Osteoblast (primary cell): ENCODE data around the gene STAC3. TPM values are rescaled to one million over a fixed set of nuclear protein-coding genes. Genes with fewer than 3 reads are reported as not detected.

ENCODE experiments used
- DNase-seq: peaks from one replicate; pipeline ENCODE4 v3.0.0; 2011; ENCODE audit warnings: low spot score, mixed read lengths; ENCODE audit not compliant: insufficient read length; ENCODE audit errors: missing footprints
- H2AFZ ChIP-seq: 2 replicates; pipeline ENCODE4 v1.6.0; 2011; ENCODE audit warnings: mild to moderate bottlenecking, low read length
- H3K27ac ChIP-seq: 2 replicates; pipeline ENCODE4 v1.5.1; 2011; ENCODE audit warnings: mild to moderate bottlenecking, low read depth, low read length, moderate library complexity
- H3K27me3 ChIP-seq: 2 replicates; pipeline ENCODE4 v1.6.0; 2012; ENCODE audit warnings: mild to moderate bottlenecking, control low read depth, inconsistent platforms, low read length, moderate library complexity; ENCODE audit not compliant: insufficient read depth
- H3K36me3 ChIP-seq: 2 replicates; pipeline ENCODE4 v1.5.1; 2011; ENCODE audit warnings: mild to moderate bottlenecking, low read length, control low read depth, moderate library complexity; ENCODE audit not compliant: insufficient read depth
- H3K4me1 ChIP-seq: 2 replicates; pipeline ENCODE4 v1.5.1; 2011; ENCODE audit warnings: mild to moderate bottlenecking, low read length, control low read depth, moderate library complexity; ENCODE audit not compliant: insufficient read depth
- H3K4me2 ChIP-seq: 2 replicates; pipeline ENCODE4 v1.6.0; 2011; ENCODE audit warnings: mild to moderate bottlenecking, low read length; ENCODE audit not compliant: insufficient read depth
- H3K4me3 ChIP-seq: fragments of 200-600 bp; sonication (generic); 3 replicates; pipeline ENCODE4 v1.5.1; 2012; ENCODE audit warnings: mild to moderate bottlenecking, low read length, inconsistent platforms; ENCODE audit not compliant: insufficient read depth
- H3K79me2 ChIP-seq: 2 replicates; pipeline ENCODE4 v1.6.0; 2012; ENCODE audit warnings: mild to moderate bottlenecking, low read length, control low read depth, inconsistent platforms; ENCODE audit not compliant: insufficient read depth
- H3K9me3 ChIP-seq: 2 replicates; pipeline ENCODE4 v1.5.1; 2011; ENCODE audit warnings: low read depth, low read length, control low read depth
- H4K20me1 ChIP-seq: 2 replicates; pipeline ENCODE4 v1.6.0; 2012; ENCODE audit warnings: mild to moderate bottlenecking, low read length, control low read depth; ENCODE audit not compliant: insufficient read depth
- total RNA-seq: library from RNA; depleted of rRNA; stranded (reverse); fragments of >200 nt; gene quantifications from 2 replicates; pipeline ENCODE4 v1.2.3, GENCODE V29; 2012
- TF ChIP-seq, protein P1 (sequence below): IDR thresholded peaks from 2 replicates; pipeline ENCODE4 v1.5.1; 2011; ENCODE audit warnings: mild to moderate bottlenecking, low read depth, low read length, moderate library complexity; ENCODE audit errors: extremely low read depth

Gene STAC3
- total RNA-seq, 1 donor: 0.36 TPM

DNA sequence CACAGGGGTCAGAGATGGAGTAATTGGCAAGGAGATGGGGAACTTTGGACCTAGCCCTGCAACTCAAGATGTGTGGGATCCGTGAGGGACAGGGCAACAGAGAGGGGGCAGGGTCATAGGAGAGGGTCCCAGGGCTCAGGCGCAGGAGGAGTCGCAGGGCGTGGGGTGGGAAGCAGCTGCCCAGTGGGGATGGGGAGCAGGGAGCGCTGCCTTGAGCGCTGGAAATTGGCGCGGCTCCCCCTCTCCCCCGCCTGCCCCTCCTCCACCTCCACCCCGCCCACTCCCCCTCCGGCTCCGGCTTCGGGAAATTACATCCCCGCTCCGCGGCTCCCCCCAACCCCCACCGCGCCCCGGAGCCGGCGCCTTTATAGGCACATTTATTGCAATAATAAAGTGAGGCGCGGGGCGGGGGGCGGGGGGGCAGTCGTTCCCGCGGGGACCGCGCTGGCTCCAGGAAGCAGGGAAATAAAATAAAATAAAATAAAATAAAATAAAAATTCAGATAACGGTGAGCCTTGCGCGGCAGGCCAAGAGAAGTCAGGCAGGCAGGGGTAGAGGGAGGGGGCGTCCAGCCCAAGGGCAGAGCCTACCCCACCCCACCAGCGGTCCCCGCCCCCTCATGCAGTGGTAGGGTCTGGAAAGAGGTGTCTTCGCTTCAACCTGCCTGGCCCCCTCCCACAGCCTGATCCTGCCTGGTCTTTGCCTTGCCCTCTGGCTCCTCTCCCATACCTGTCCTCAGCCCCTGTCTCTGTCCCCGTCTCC, 30.8 kb downstream of the STAC3 start:
- Histone ChIP-seq H3K4me1 (peaks cover 14% of the 10 kb centered on the region), H4K20me1 (peaks cover 21% of the 10 kb centered on the region), H2AFZ (no peak overlapping the region), H3K4me3 (no peak overlapping the region), H3K27me3 (peaks cover 55% of the 10 kb centered on the region), H3K9me3 (no peaks in the 10 kb centered on the region), H3K36me3 (no peaks in the 10 kb centered on the region), H3K4me2 (no peak overlapping the region), H3K79me2 (no peaks in the 10 kb centered on the region), H3K27ac (no peak overlapping the region)
- TF ChIP-seq, protein P1, sequence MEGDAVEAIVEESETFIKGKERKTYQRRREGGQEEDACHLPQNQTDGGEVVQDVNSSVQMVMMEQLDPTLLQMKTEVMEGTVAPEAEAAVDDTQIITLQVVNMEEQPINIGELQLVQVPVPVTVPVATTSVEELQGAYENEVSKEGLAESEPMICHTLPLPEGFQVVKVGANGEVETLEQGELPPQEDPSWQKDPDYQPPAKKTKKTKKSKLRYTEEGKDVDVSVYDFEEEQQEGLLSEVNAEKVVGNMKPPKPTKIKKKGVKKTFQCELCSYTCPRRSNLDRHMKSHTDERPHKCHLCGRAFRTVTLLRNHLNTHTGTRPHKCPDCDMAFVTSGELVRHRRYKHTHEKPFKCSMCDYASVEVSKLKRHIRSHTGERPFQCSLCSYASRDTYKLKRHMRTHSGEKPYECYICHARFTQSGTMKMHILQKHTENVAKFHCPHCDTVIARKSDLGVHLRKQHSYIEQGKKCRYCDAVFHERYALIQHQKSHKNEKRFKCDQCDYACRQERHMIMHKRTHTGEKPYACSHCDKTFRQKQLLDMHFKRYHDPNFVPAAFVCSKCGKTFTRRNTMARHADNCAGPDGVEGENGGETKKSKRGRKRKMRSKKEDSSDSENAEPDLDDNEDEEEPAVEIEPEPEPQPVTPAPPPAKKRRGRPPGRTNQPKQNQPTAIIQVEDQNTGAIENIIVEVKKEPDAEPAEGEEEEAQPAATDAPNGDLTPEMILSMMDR: no peak
- DNase-seq: no peak

DNA sequence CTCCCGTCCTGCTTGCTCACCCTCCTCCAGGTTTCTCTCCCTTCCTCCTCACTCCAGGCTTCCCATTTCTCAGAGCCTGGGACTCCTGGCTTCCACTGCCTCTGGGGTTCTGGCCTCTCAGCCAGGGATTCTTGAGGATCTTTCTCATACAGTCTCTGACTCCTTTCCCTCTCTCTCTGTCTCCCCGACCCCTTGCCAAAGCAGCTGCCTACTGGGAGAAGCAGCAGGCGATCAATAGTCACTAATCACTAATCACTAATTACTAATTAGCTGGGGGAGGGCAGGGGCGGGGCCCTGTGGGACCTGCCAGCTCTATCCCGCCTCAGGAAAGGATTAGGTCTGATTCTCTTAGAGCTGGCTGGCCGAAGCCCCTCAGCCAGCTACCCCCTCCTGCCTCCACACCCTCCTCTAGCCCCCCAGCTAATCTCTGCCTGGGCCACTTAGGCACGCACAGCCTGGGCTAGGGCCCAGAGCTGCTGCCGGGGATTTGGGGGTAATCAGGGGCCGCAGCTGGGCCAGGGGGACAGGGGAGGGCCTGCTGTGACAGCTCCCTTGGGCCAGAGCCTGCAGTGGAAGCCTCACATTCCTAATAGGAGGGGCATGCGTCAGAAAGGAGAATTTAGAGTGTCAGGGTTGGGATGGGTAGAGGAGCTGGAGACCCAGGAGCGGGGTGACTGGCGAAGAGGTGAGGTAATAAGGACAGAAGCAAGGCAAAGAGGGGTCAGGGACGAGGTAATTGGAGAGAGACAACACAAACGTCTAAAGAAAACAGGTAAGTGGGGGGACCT, 31.6 kb downstream of the STAC3 start:
- Histone ChIP-seq H3K4me3 (no peak overlapping the region), H2AFZ (no peak overlapping the region), H3K4me2 (no peak overlapping the region), H3K9me3 (no peaks in the 10 kb centered on the region), H3K27ac (no peak overlapping the region), H4K20me1 (peaks cover 28% of the 10 kb centered on the region), H3K79me2 (no peaks in the 10 kb centered on the region), H3K36me3 (no peaks in the 10 kb centered on the region), H3K4me1 (peaks cover 14% of the 10 kb centered on the region), H3K27me3 (peaks cover 61% of the 10 kb centered on the region)
- DNase-seq: no peak
- TF ChIP-seq, protein P1: no peak

DNA sequence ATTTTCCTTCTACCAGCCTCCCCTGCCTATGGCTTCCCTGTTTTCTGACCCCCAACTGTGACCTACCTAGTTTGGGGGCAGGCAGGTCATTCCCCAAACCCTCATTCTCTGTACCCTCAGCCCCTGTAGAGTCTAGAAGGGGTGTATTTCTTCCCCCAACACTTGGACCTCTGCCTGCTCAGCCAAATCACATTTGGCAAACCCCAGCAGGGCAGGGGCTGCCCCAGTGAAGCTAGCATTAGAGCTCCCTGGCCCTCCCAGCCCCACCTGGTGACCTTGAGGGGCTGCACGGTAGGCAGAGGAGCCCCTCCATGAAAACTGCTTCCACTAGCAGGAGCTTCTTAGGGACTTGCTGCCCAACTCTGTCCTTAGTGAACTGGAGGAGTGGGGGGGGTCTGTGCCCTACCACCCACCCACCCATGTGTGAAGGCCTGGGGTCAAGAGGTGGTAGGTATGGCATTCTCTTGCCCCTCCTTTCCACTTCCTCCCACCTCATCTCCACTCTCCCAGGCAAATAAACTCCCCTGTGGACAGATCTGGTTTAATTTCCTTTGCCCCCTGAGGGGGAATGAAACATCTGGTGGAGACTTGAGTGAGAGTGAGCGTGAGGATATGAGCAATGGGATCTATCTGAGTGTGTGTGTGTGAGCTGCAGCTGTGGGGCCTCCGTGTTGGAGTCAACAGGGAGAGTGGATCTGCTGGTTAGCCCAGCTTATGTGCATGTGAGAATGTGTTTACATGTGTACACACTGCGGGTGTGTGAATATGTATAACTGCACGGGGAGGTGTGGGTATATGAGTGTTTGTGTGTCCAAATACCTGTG, 32.7 kb downstream of the STAC3 start:
- Histone ChIP-seq H3K79me2 (no peaks in the 10 kb centered on the region), H3K4me3 (no peak overlapping the region), H2AFZ (no peak overlapping the region), H3K4me2 (no peak overlapping the region), H3K36me3 (peaks cover 10% of the 10 kb centered on the region), H3K9me3 (no peaks in the 10 kb centered on the region), H3K4me1 (peaks cover 14% of the 10 kb centered on the region), H4K20me1 (peaks cover 39% of the 10 kb centered on the region), H3K27me3 (peaks cover 61% of the 10 kb centered on the region), H3K27ac (no peak overlapping the region)
- no peak for DNase-seq
- TF ChIP-seq, protein P1: no peak
